GM10248 (cell line): ENCODE data around the gene NAA38.

Experiments
- CTCF ChIA-PET: fragments of 300-600 bp; sonication (Branson Sonifier 250); formaldehyde crosslinking; extraction: SDS; loops from one replicate; lab custom pipeline; 2021; ENCODE audit warnings: antibody characterized with exemption; lab: Yijun Ruan, JAX
- POLR2A ChIA-PET: fragments of 350-650 bp; sonication (Branson Sonifier 250); formaldehyde crosslinking; extraction: SDS; loops from one replicate; lab custom pipeline; 2020; ENCODE audit warnings: antibody characterized with exemption; lab: Yijun Ruan, JAX
- DNase-seq: peaks from one replicate; pipeline ENCODE4 v3.0.0; 2012; ENCODE audit errors: extremely low spot score
- TF ChIP-seq, protein P1 (sequence below): IDR thresholded peaks from 2 replicates; pipeline ENCODE4 v1.5.1; 2012; ENCODE audit warnings: mild to moderate bottlenecking, low read depth; ENCODE audit errors: extremely low read depth, missing control alignments, control extremely low read depth

NAA38 gene

DNA sequence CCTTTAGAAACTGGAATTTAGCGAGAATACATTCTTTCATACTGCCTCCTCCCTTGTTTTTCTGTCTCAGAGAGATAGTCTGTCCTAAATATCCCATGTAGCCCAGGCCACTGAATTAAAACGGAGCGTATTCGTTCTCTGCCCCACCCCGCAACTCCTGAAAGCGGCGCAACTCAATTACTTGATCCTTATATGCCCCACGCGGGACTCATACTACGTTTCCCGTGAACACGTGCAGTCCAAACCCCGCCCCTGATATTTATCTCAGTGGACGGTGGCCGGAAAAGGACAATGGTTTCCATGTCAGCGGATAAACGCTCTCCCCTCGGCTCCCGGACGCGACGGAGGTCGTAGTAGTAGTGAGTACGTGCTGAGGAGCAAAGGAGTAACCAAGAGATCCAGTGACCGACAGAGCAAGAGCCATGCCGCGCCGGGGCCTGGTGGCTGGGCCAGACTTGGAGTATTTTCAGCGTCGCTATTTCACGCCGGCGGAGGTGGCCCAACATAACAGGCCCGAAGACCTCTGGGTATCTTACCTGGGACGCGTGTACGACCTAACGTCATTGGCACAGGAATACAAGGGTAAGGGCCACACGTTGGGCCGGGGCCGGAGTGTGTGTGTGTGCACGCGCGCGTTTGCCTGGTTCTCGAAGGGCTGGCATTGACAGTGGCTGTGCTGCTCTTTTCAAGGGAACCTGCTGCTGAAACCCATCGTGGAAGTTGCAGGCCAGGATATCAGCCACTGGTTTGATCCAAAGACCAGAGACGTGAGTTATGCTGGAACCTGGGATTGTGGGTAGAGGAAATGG lies 558 bp upstream of the NAA38 start, which contains the start of gene CYB5D1:
Gene CYB5D1, plus strand, starts transcription at position 291 of the 809 bp plus-strand sequence. Its CDS starts 132 bp downstream, at position 423.
- POLR2A ChIA-PET = interaction anchor here (0.7 to 1.2 kb wide), 7 partner anchors 10 to 171 kb away, joined by 3 to 14 read pairs (median 3); partner anchors contain the start of gene TP53
- TF ChIP-seq, protein P1, sequence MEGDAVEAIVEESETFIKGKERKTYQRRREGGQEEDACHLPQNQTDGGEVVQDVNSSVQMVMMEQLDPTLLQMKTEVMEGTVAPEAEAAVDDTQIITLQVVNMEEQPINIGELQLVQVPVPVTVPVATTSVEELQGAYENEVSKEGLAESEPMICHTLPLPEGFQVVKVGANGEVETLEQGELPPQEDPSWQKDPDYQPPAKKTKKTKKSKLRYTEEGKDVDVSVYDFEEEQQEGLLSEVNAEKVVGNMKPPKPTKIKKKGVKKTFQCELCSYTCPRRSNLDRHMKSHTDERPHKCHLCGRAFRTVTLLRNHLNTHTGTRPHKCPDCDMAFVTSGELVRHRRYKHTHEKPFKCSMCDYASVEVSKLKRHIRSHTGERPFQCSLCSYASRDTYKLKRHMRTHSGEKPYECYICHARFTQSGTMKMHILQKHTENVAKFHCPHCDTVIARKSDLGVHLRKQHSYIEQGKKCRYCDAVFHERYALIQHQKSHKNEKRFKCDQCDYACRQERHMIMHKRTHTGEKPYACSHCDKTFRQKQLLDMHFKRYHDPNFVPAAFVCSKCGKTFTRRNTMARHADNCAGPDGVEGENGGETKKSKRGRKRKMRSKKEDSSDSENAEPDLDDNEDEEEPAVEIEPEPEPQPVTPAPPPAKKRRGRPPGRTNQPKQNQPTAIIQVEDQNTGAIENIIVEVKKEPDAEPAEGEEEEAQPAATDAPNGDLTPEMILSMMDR = no peak
- CTCF ChIA-PET = interaction anchor here (0.6 to 8.9 kb wide), 18 partner anchors 10 to 203 kb away, joined by 3 to 121 read pairs (median 4); partner anchors contain the start of gene KDM6B
- peak; percentile 80 for DNase-seq

DNA sequence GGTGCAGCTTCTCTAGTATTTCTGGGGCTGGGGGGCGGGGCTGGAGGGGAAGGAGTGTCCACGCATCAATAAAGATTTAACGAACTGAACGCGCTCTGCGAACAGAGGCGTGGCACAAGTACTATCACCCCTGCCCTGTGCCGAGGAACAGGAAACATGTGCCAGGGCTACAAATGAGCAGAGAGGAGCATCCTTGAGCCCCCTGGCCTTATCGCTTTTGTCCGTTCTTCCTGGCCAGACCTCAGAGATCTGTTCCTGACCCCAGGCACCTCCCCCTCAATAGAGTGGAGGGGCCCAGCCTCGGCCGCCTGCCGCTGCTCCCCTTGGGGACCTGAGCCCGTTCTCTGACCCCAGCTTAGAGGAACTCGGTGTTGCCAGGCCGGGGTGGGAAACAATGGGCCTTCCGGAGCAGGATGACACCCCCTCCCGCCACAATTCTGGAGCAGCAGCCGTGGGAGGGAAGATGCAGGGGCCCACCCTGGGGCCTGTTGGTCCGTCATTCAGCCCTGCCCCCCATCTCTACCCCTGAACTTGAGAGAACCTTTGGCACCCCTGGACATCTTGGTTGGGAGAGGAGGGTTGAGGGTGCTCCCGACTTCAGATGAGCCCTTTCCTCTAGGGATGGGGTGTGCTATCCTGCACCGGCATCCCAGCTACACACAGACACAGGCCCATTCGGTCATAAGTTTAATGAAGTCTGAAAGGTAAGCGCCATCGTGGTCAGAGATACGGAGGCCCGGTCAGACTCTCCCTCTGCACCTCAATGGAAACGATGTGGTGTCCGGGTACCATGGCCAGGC lies 1.1 kb downstream of the NAA38 start:
- POLR2A ChIA-PET = interaction anchor here (1.0 to 1.2 kb wide), 3 partner anchors 9 to 13 kb away, joined by 4 to 14 read pairs (median 6); no protein-coding TSS in a partner anchor
- TF ChIP-seq, protein P1 = no peak
- no peak for DNase-seq
- CTCF ChIA-PET = interaction anchor here (0.9 to 2.8 kb wide), 12 partner anchors 11 to 132 kb away, joined by 3 to 8 read pairs (median 6); no protein-coding TSS in a partner anchor

DNA sequence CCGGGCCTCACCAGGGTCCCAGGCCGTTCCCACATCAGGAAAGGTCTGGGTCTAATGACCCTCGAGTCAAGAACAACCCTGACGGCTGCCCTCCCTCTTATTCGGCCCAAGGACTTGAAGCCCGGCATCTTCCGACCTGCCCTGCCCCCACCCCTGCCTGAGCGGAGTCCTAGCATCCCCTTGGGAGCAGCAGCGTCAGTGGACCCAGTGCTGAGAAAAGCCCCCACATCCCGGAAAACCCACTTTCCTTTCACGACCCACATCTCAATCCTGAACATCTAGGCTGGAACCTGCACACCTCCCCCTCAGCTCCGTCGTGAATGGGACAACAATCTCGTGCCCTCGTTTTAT lies 1.7 kb downstream of the NAA38 start:
- ChIA-PET POLR2A (no interaction called here), CTCF (interaction anchor here (0.9 to 2.8 kb wide), 3 partner anchors 20 to 133 kb away, joined by 3 to 8 read pairs (median 5); no protein-coding TSS in a partner anchor)
- DNase-seq = no peak
- TF ChIP-seq, protein P1 = no peak

DNA sequence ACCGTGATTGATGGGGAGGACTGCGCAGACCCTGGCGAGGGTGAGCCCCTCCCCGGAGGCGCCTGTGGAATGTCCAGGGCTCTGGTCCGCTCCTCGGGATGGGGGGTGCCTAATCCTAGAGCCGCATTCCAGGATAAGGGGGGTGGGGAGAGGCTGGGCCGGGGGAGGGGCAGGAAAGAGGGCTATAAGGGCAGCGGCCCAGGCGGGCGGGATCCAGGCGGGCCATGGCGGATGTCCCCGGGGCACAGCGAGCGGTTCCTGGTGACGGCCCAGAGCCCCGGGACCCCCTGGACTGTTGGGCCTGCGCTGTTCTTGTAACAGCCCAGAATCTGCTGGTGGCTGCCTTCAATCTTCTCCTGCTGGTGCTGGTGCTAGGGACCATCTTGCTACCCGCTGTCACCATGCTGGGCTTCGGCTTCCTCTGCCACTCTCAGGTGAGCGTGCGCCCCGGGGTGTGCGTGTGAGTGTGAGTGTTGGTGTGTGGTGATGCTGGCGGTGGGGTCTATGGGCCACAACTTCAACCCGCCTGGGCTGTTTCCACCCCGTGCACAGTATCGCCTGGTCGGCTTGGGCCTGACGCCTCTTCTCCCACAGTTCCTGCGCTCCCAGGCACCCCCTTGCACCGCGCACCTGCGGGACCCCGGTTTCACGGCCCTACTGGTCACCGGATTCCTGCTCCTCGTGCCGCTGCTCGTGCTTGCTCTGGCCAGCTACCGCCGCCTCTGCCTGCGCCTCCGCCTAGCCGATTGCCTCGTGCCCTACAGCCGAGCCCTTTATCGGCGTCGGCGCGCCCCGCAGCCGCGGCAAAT lies 2.3 kb downstream of the NAA38 start, which contains the start of gene TMEM88:
Gene TMEM88, plus strand, starts transcription at position 216 of the 809 bp plus-strand sequence. Its CDS starts 9 bp downstream, at position 225.
- TF ChIP-seq, protein P1 = no peak
- no peak for DNase-seq
- CTCF ChIA-PET = interaction anchor here (1.7 to 2.8 kb wide), 2 partner anchors 112 to 134 kb away, joined by 3 to 8 read pairs; no protein-coding TSS in a partner anchor
- POLR2A ChIA-PET = no interaction called here

DNA sequence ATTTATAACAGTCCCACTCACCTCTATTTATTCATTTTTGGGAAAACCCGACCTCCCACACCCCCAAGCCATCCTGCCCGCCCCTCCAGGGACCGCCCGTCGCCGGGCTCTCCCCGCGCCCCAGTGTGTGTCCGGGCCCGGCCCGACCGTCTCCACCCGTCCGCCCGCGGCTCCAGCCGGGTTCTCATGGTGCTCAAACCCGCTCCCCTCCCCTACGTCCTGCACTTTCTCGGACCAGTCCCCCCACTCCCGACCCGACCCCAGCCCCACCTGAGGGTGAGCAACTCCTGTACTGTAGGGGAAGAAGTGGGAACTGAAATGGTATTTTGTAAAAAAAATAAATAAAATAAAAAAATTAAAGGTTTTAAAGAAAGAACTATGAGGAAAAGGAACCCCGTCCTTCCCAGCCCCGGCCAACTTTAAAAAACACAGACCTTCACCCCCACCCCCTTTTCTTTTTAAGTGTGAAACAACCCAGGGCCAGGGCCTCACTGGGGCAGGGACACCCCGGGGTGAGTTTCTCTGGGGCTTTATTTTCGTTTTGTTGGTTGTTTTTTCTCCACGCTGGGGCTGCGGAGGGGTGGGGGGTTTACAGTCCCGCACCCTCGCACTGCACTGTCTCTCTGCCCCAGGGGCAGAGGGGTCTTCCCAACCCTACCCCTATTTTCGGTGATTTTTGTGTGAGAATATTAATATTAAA lies 3.1 kb downstream of the NAA38 start:
- CTCF ChIA-PET = interaction anchor here (1.2 kb wide), 1 partner anchor 20 kb away, joined by 3 read pairs; the partner anchor contains the start of gene KDM6B
- POLR2A ChIA-PET = no interaction called here

More for the DNA sequence above, 3.1 kb downstream of the NAA38 start:
- DNase-seq = no peak
- TF ChIP-seq, protein P1 = no peak
